Neural progenitor cell (in vitro differentiated cells): ENCODE measurements around the gene CLMP.

Source experiments
- CTCF ChIP-seq: fragments of 200-600 bp; sonication (generic); IDR thresholded peaks from 2 replicates; pipeline ENCODE4 v1.5.1; 2017; ENCODE audit warnings: antibody characterized with exemption, mild to moderate bottlenecking
- EZH2 ChIP-seq: fragments of 200-600 bp; sonication (generic); IDR thresholded peaks from 2 replicates; pipeline ENCODE4 v1.6.1; 2017; ENCODE audit warnings: antibody characterized with exemption, mild to moderate bottlenecking, moderate library complexity
- EZH2phosphoT487 ChIP-seq: fragments of 200-600 bp; sonication (generic); IDR thresholded peaks from 2 replicates; pipeline ENCODE4 v1.6.1; 2017; ENCODE audit warnings: antibody characterized with exemption

GRCh38 chr11:123080015-123080414 lies 115.0 kb downstream of the CLMP start:
- TF ChIP-seq EZH2phosphoT487 (no peak), CTCF (no peak), EZH2 (no peak)
